ENCODE measurements around the gene USP31. TPM values are rescaled to one million over a fixed set of nuclear protein-coding genes. Genes with fewer than 3 reads are reported as not detected.

Gene USP31
- total RNA-seq, 6 experiments from 2014 or later = 5.0 to 6.2 (median 5.8) TPM

DNA sequence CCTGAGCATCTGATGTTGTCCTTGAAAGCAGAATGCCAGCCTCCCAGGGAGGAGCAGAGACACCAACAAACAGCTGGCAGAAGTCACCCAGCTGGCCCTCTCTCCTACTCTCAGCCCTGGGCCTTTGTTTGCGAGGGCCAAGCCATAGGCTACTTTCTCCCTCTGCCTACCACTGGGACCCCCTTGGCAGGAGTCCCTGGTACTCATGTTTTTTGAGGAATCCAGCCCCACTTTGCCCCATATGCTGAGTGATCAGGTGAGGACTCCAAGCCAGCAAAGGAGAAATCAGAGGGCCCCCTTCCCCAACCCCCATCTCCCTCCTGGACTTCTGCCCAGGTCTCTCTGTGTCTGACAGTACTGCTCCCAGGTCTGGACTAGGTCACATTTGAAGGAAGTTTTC lies 121.9 kb downstream of the USP31 start:
- no peak overlapping the region for H3K27ac Mint-ChIP-seq
- H3K4me3 Mint-ChIP-seq = no peak overlapping the region
- TF ChIP-seq, protein P1, sequence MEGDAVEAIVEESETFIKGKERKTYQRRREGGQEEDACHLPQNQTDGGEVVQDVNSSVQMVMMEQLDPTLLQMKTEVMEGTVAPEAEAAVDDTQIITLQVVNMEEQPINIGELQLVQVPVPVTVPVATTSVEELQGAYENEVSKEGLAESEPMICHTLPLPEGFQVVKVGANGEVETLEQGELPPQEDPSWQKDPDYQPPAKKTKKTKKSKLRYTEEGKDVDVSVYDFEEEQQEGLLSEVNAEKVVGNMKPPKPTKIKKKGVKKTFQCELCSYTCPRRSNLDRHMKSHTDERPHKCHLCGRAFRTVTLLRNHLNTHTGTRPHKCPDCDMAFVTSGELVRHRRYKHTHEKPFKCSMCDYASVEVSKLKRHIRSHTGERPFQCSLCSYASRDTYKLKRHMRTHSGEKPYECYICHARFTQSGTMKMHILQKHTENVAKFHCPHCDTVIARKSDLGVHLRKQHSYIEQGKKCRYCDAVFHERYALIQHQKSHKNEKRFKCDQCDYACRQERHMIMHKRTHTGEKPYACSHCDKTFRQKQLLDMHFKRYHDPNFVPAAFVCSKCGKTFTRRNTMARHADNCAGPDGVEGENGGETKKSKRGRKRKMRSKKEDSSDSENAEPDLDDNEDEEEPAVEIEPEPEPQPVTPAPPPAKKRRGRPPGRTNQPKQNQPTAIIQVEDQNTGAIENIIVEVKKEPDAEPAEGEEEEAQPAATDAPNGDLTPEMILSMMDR (IDR thresholded peaks at IDR 0.05) = no peak
- H3K36me3 Mint-ChIP-seq (ENCODE audit: low read depth) = no peaks in the 10 kb centered on the region
- H3K9me3 Mint-ChIP-seq = no peaks in the 10 kb centered on the region
- no peak for DNase-seq
- H3K27me3 Mint-ChIP-seq (ENCODE audit: insufficient read depth) = peaks cover 17% of the 10 kb centered on the region
- H3K4me1 Mint-ChIP-seq (ENCODE audit: low read depth) = peaks cover 8% of the 10 kb centered on the region

DNA sequence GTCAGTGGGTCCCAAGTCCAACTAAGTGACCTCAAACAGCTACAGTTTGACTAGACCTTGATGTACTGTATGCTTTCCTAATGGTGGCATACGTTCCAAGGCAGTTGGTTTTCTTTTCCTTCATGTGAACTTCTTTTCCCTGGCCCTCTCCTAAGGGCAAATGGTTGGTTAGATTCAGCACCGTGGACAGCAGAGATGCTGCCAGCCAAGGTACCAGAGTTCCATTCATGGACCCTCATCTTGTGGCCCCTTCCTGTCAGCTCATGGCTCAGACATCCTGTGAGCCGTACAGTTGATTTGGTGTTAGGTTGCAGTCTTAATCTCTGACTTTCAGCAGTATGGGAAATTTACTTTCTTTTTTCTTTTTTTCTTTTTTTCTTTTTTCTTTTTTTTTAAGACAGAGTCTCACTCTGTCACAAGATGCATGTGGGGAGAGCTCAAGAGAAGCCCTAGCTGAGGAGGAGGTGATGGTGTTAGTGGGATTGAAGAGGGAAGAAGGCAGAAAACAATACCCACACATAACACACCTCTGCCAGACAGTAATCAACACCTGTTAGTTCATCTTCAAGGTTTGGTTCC lies 122.4 kb downstream of the USP31 start:
- Mint-ChIP-seq H3K36me3 (ENCODE audit: low read depth) (no peaks in the 10 kb centered on the region), H3K27me3 (ENCODE audit: insufficient read depth) (peaks cover 17% of the 10 kb centered on the region), H3K9me3 (no peaks in the 10 kb centered on the region), H3K27ac (no peak overlapping the region), H3K4me3 (no peak overlapping the region), H3K4me1 (ENCODE audit: low read depth) (peaks cover 8% of the 10 kb centered on the region)
- TF ChIP-seq, protein P1 (IDR thresholded peaks at IDR 0.05) = no peak
- peak; percentile 3 for DNase-seq

DNA sequence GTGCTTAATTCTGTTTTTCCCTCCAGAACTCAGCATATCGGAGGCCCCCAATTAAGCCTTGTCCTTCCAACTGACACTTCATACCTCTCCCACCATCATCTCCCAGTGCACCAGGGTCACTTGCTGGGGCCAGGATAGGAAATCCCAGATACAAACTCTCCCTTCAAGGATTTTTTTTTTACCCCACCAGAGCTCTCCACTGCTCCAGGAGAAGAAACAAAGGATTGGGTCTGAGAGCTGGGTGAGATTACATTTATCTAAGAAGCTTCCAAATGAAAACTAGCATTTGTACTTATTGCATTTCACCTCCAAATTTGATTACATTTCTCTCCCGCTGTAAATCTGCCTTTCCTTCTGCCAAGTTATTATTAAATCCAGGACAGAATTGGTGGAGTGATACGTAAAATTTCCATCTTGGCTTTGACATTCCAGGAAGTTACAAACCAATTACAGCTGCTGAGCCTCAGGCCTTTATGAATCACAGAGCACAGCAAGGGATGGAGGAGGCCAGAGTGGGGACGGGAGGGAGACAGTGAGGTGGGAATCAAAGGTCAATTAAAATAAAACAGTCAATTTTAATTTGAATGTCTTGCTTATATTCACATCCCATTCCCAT lies 123.5 kb downstream of the USP31 start:
- no peaks in the 10 kb centered on the region for H3K36me3 Mint-ChIP-seq (ENCODE audit: low read depth)

DNA sequence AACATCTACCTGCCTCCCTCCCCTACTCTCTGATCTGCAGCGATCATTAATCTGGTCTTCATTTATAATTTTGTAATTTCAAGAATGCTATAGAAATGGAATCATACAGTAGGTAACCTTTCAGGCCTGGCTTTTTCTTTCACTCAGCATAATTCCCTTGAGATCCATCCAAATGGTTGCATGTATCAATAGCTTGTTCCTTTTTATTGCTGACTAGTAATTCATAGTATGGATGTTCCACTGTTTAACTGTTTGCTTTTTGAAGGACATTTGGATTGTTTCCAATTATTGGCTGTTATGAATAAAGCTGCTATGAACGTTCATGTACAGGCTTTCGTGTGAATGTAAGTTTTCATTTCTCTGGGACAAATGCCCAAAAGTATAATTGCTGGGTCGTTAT lies 125.2 kb downstream of the USP31 start:
- peaks cover 7% of the 10 kb centered on the region for H3K27me3 Mint-ChIP-seq (ENCODE audit: insufficient read depth)
- DNase-seq = no peak

More for the DNA sequence above, 123.5 kb downstream of the USP31 start:
- Mint-ChIP-seq H3K4me3 (no peak overlapping the region), H3K27ac (no peak overlapping the region), H3K4me1 (ENCODE audit: low read depth) (peaks cover 8% of the 10 kb centered on the region), H3K27me3 (ENCODE audit: insufficient read depth) (peaks cover 12% of the 10 kb centered on the region), H3K9me3 (no peaks in the 10 kb centered on the region)
- DNase-seq = peak; percentile 13
- TF ChIP-seq, protein P1 (IDR thresholded peaks at IDR 0.05) = no peak

DNA sequence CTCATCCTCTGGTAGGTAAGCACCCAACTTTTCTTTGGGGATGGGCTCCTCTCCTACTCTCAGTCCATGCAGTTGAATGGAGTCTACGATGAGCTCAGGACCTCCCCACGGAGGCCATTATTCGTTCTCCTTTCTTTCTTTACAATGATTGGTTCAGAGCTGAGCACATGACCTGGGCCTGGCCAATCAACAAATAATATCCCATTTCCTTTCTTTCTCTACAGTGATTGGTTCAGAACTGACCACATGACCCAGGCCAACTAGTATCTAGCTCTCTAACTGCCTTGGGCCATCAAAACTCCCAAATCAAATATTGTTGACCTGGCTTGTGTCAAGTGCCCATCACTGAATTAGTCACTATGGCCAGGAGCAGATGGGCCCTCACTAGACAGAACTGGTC lies 129.2 kb downstream of the USP31 start:
- Mint-ChIP-seq H3K27ac (no peak overlapping the region), H3K27me3 (ENCODE audit: insufficient read depth) (peaks cover 8% of the 10 kb centered on the region), H3K36me3 (ENCODE audit: low read depth) (no peaks in the 10 kb centered on the region; the same call in 1 of the 2 replicates), H3K4me3 (no peak overlapping the region), H3K4me1 (ENCODE audit: low read depth) (no peaks in the 10 kb centered on the region), H3K9me3 (no peaks in the 10 kb centered on the region)
- no peak for DNase-seq
- TF ChIP-seq, protein P1 (IDR thresholded peaks at IDR 0.05) = no peak

More for the DNA sequence above, 125.2 kb downstream of the USP31 start:
- Mint-ChIP-seq H3K4me3 (no peak overlapping the region), H3K36me3 (ENCODE audit: low read depth) (no peaks in the 10 kb centered on the region; the same call in 1 of the 2 replicates), H3K9me3 (no peaks in the 10 kb centered on the region), H3K27ac (no peak overlapping the region), H3K4me1 (ENCODE audit: low read depth) (peaks cover 8% of the 10 kb centered on the region)
- TF ChIP-seq, protein P1 (IDR thresholded peaks at IDR 0.05) = no peak

Data from HFFc6 (cell line).